Tibial nerve (tissue), 3 donors: ENCODE results near the gene PRKCE.

ENCODE experiments used
- CTCF ChIP-seq, 5 experiments: fragments of 200-600 bp in 3 of 5; fragments of 450-650 bp in 2 of 5; sonication (generic) in 3 of 5; IDR thresholded peaks; one replicate each; pipeline ENCODE4 v1.5.1; 2016 to 2019; ENCODE audit warnings: antibody characterized with exemption in 5 of 5, mild to moderate bottlenecking in 3 of 5, moderate library complexity in 2 of 5
- POLR2A ChIP-seq, 2 donors: fragments of 450-650 bp; IDR thresholded peaks; one replicate each; pipeline ENCODE4 v1.6.1; 2017; ENCODE audit warnings: antibody characterized with exemption in 2 of 2, mild to moderate bottlenecking in 2 of 2, moderate library complexity in 2 of 2

GRCh38 chr2:46039543-46040303 lies 388.2 kb downstream of the PRKCE start:
- TF ChIP-seq CTCF (IDR thresholded peaks at IDR 0.05), result no peak
- TF ChIP-seq POLR2A (IDR thresholded peaks at IDR 0.05), result no peak
